Testis (tissue), 3 donors: ENCODE measurements around the gene KMT5B. TPM values are rescaled to one million over a fixed set of nuclear protein-coding genes. Genes with fewer than 3 reads are reported as not detected.

ENCODE experiments used
- DNase-seq: peaks from one replicate; pipeline ENCODE4 v3.0.0-alpha.2; 2019
- H3K27ac ChIP-seq, 2 donors: fragments of 200-600 bp; sonication (generic); one replicate each; pipeline ENCODE4 v1.5.1; 2019
- H3K27me3 ChIP-seq: fragments of 200-600 bp; sonication (generic); one replicate; pipeline ENCODE4 v1.5.1; 2019
- H3K36me3 ChIP-seq: fragments of 200-600 bp; sonication (generic); one replicate; pipeline ENCODE4 v1.5.1; 2017; ENCODE audit warnings: low read depth; ENCODE audit errors: missing control alignments
- H3K4me1 ChIP-seq: fragments of 200-600 bp; sonication (generic); one replicate; pipeline ENCODE4 v1.5.1; 2019
- H3K4me3 ChIP-seq, 2 donors: fragments of 200-600 bp; sonication (generic); one replicate each; pipeline ENCODE4 v1.5.1; 2017 to 2019
- H3K9me3 ChIP-seq: fragments of 200-600 bp; sonication (generic); one replicate; pipeline ENCODE4 v1.5.1; 2017
- POLR2A ChIP-seq: fragments of 450-650 bp; IDR thresholded peaks from one replicate; pipeline ENCODE4 v1.6.1; 2017; ENCODE audit warnings: antibody characterized with exemption, mild to moderate bottlenecking, moderate library complexity
- WGBS, 2 donors: methylation state at CpG; one replicate each; pipeline ENCODE4 v1.1.5; 2018; 5-methylcytosine and 5-hydroxymethylcytosine counted together
- intact Hi-C: fragments of 100-400 bp; cut with DNase I; formaldehyde crosslinking; loops from one replicate; pipeline ENCODE4 v1.15.1; 2023; ENCODE audit warnings: low total_unique reads
- polyA plus RNA-seq: library from polyadenylated mRNA; stranded (reverse); fragments of 350-450 nt; fragmentation: Illumina TruSeq; extraction: RNeasy Lipid Tissue Mini Kit (QIAGEN cat#74804); gene quantifications from one replicate; pipeline ENCODE4 v1.2.3, GENCODE V29; 2014; ENCODE audit warnings: low read depth, low replicate concordance; ENCODE audit not compliant: insufficient read depth
- total RNA-seq, 2 donors: library from RNA; depleted of rRNA; stranded (reverse); fragments of >200 nt; gene quantifications; one replicate each; pipeline ENCODE4 v1.2.3, GENCODE V29; 2016
- TF ChIP-seq, protein P1 (sequence below), 3 experiments: fragments of 450-650 bp in 2 of 3; fragments of 200-600 bp in 1 of 3; sonication (generic) in 1 of 3; IDR thresholded peaks; one replicate each; pipeline ENCODE4 v1.5.1; 2016 to 2019; ENCODE audit warnings: antibody characterized with exemption in 3 of 3, mild to moderate bottlenecking in 2 of 3, moderate library complexity in 1 of 3

The KMT5B gene
- total and polyA plus RNA-seq, 3 donors from 2014 or later = 42.1 to 56.5 (median 44.1) TPM

DNA sequence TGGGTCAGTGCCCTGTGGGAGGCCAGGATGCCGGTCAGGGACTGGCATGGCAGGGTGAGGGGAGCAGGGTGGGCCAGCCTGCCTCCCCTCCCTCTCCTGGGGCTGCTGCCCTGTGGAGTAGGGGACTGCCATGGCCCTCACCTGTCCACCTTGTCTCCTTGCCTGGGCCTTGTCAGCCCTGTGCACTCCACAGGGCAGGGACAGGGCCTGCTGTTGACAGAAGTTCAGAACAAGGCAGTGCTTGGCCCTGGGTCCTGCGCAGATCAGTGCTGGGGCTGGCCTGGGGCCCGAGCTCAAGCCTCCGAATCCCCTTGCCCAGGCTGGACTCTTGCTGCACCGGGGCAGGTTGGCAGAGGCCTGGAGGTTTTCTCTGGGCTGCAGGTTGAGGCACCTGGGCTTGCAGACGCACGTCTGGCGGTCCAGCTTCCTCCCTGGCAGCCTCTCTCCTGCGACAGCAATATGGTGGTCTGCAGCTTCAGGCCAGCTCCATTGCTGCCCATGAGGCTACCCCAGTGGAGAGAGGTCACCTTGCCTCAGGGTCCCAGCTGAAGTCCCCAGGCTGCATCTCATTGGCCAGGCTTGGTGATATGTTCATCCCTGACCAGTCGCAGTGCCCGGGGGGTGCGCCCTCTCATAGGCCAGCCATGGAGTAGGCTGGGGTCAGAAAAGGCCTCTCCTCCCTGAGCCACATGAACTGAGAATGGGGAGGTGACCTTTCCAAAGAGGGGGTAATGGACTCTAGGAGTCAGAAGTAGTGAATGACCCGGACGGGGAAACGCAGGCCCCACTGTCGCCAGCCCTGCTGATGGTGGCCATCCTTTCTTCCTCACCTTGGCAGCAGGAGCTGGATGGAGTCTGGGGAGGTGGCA, 70.4 kb downstream of the KMT5B start:
- Histone ChIP-seq H3K36me3 (no peaks in the 10 kb centered on the region), H3K9me3 (no peaks in the 10 kb centered on the region), H3K27ac (no peak overlapping the region), H3K27me3 (no peaks in the 10 kb centered on the region), H3K4me1 (peaks cover 19% of the 10 kb centered on the region), H3K4me3 (no peak overlapping the region)
- no peak for TF ChIP-seq POLR2A
- TF ChIP-seq, protein P1, sequence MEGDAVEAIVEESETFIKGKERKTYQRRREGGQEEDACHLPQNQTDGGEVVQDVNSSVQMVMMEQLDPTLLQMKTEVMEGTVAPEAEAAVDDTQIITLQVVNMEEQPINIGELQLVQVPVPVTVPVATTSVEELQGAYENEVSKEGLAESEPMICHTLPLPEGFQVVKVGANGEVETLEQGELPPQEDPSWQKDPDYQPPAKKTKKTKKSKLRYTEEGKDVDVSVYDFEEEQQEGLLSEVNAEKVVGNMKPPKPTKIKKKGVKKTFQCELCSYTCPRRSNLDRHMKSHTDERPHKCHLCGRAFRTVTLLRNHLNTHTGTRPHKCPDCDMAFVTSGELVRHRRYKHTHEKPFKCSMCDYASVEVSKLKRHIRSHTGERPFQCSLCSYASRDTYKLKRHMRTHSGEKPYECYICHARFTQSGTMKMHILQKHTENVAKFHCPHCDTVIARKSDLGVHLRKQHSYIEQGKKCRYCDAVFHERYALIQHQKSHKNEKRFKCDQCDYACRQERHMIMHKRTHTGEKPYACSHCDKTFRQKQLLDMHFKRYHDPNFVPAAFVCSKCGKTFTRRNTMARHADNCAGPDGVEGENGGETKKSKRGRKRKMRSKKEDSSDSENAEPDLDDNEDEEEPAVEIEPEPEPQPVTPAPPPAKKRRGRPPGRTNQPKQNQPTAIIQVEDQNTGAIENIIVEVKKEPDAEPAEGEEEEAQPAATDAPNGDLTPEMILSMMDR (IDR thresholded peaks at IDR 0.05) = no peak
- no peak for DNase-seq
- intact Hi-C loops = no loop called here
- WGBS, 2 donors = 78 to 83% methylated on average over 6 to 11 of the region's 16 CpGs

DNA sequence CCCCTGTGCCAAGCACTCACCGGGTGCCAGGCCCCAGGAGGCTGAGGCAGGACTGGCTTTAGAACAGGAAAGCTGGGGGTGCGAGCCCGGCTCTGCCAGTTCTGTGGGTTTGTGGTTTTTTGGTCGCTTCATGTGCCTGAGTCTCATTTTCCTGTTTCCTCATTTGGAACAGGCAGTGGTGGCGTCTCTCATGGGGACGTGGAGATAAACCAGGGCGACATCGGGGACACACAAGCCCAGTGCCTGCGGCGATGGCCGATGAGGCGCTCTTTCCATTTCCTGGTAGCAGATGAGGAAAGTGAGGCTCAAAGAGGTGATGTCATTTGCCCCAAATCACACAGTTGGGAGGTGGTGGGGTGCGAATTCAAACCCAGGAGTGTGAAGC, 71.1 kb downstream of the KMT5B start:
- peaks cover 16% of the 10 kb centered on the region for H3K4me1 ChIP-seq
- intact Hi-C loops = no loop called here

DNA sequence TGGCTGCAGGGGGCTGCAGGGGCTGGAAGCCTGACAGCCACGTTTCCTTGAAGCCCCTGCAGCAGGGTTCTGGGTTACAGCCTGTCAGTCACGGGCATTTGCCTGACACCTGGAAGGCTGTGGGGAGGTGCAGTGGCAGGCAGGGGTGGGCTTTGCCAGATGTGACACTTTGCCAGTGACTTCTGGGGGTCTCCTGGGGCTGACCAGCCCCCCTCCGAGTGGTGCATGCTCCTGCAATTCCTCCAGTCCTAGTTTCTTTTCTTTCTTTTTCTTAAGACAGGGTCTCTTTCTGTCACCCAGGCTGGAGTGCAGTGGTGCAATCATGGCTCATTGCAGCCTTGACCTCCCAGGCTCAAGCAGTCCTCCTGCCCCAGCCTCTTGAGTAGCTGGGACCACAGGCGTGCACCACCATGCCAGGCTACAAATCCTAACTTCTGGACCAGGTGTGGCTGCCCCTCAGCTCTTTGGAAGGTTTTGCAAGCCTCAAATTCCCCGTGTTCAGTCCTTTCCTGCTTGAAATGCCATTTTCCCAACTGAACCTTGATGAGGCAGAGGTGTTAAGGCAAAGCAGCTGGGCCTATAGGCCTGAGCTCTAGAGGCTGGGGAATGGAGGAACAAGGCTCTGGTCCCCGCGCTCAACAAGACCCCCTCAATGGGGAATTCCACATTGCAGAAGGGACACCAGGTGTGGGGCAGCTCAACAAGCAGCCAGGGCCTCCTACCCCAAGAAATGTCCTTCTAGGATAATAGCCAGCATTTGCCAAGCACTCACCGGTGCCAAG, 71.7 kb downstream of the KMT5B start:
- H3K4me3 ChIP-seq = no peak overlapping the region
- H3K9me3 ChIP-seq = no peaks in the 10 kb centered on the region
- TF ChIP-seq, protein P1 (IDR thresholded peaks at IDR 0.05) = no peak
- TF ChIP-seq POLR2A = no peak
- H3K4me1 ChIP-seq = peaks cover 10% of the 10 kb centered on the region
- no peak for DNase-seq
- intact Hi-C loops = no loop called here
- no peak overlapping the region for H3K27ac ChIP-seq
- no peaks in the 10 kb centered on the region for H3K27me3 ChIP-seq
- 82 to 95% methylated on average over 5 to 8 of the region's 8 CpGs for WGBS, 2 donors
- H3K36me3 ChIP-seq = no peaks in the 10 kb centered on the region

More for the DNA sequence above, 71.1 kb downstream of the KMT5B start:
- H3K27ac ChIP-seq = no peak overlapping the region
- no peaks in the 10 kb centered on the region for H3K36me3 ChIP-seq
- no peak overlapping the region for H3K4me3 ChIP-seq
- no peaks in the 10 kb centered on the region for H3K9me3 ChIP-seq
- TF ChIP-seq POLR2A = no peak
- TF ChIP-seq, protein P1 (IDR thresholded peaks at IDR 0.05) = no peak
- no peaks in the 10 kb centered on the region for H3K27me3 ChIP-seq
- DNase-seq = no peak
- WGBS, 2 donors = 80 to 94% methylated on average over 10 to 13 of the region's 13 CpGs

DNA sequence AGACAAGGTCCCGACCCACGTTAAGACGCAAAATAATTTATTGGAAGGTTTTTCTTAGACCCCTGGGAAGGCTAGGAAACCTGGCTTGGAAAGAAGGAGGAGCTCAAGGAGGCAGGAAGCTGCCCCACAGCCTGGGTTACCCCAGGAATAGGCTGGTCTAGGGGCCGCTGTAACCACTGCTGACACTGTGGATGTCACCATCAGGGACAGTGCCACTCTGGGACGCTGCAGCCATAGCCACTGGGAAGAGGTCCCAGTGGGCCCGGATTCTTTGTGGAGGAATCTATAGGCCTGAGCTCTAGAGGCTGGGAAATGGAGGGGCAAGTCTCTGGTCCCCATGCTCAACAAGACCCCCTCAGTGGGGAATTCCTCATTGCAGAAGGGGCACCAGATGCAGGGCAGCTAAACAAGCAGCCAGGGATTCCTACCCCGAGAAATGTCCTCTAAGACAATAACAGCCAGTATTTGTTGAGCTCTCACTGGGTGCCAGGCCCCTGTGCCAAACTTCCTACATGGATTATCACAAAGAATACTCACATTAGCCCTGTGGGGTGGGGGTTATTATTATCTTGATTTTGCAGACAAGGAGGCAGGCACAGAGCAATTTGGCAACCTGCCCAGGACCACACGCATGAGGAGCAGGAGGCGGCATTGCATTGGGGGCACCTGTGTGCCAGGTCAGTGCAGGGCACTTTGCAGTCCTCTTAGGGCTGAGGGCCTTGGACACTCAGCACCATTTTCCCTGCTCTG, 72.4 kb downstream of the KMT5B start:
- Histone ChIP-seq H3K9me3 (no peaks in the 10 kb centered on the region), H3K4me3 (no peak overlapping the region), H3K36me3 (no peaks in the 10 kb centered on the region), H3K4me1 (peaks cover 2% of the 10 kb centered on the region), H3K27ac (no peak overlapping the region), H3K27me3 (no peaks in the 10 kb centered on the region)
- no peak for DNase-seq
- 84 to 87% methylated on average over 7 to 9 of the region's 9 CpGs for WGBS, 2 donors
- no peak for TF ChIP-seq POLR2A
- TF ChIP-seq, protein P1 (IDR thresholded peaks at IDR 0.05) = no peak
- intact Hi-C loops = no loop called here
